ENCODE data around the gene OR2Y1. TPM values are rescaled to one million over a fixed set of nuclear protein-coding genes. Genes with fewer than 3 reads are reported as not detected.
A peak's percentile ranks its signal among the peaks of the same experiment; 100 is the strongest.
"Not testable (repeated sequence)": the region's sequence is repeated elsewhere in the genome, so short reads cannot be mapped to it uniquely, and the experiment has no call there.

OR2Y1 gene
- total RNA-seq (not detected), polyA plus RNA-seq (ENCODE audit: insufficient read length in 2 of 2) (not detected)
- long read RNA-seq, donor 1, result 0 reads
- long read RNA-seq, donor 2, result 0 reads
- long read RNA-seq, donor 3, result 0 reads
- long read RNA-seq, donor 4, result 0 reads

GRCh38 chr5:180739958-180740357, at the start of gene OR2Y1:
Gene OR2Y1, minus strand, starts transcription at chr5:180740058. Its CDS starts 0 bp downstream, at chr5:180740058.
- no peak for DNase-seq (ENCODE audit: low read depth in 4 of 6, low spot score in 6 of 6)
- Histone ChIP-seq H3K36me3 (ENCODE audit: control insufficient read depth, insufficient read depth, low read length) (no peaks in the 10 kb centered on the region), H3K4me1 (ENCODE audit: control insufficient read depth, insufficient read depth, low read length) (no peaks in the 10 kb centered on the region), H3K9me3 (ENCODE audit: control insufficient read depth, insufficient read depth, low read length) (no peaks in the 10 kb centered on the region), H3K27me3 (ENCODE audit: control insufficient read depth, insufficient read depth, low read length) (no peaks in the 10 kb centered on the region), H3K27ac (ENCODE audit: low read depth, low read length) (no peak within 1 kb of the TSS), H3K4me3 (ENCODE audit: low read depth, low read length) (no peak within 1 kb of the TSS)
- 100% methylated on average over 1 of the region's 2 CpGs for WGBS (ENCODE audit: insufficient coverage)

- not testable (repeated sequence) for H3K27me3 ChIP-seq (ENCODE audit: control insufficient read depth, insufficient read depth, low read length); DNase-seq (ENCODE audit: low read depth in 4 of 6, low spot score in 6 of 6); H3K9me3 ChIP-seq (ENCODE audit: control insufficient read depth, insufficient read depth, low read length); H3K4me3 ChIP-seq (ENCODE audit: low read depth, low read length); H3K27ac ChIP-seq (ENCODE audit: low read depth, low read length)
- WGBS (ENCODE audit: insufficient coverage), result 94% methylated on average over 16 of the region's 19 CpGs
- peaks cover 53% of the 10 kb centered on the region for H3K36me3 ChIP-seq (ENCODE audit: control insufficient read depth, insufficient read depth, low read length)
- peaks cover 29% of the 10 kb centered on the region for H3K4me1 ChIP-seq (ENCODE audit: control insufficient read depth, insufficient read depth, low read length)
Observed at GRCh38 chr5:180788651-180789410, 49.0 kb upstream of the OR2Y1 start.

- H3K4me1 ChIP-seq (ENCODE audit: control insufficient read depth, insufficient read depth, low read length), result peaks cover 29% of the 10 kb centered on the region
- H3K27me3 ChIP-seq (ENCODE audit: control insufficient read depth, insufficient read depth, low read length), result no peaks in the 10 kb centered on the region
- peaks cover 51% of the 10 kb centered on the region for H3K36me3 ChIP-seq (ENCODE audit: control insufficient read depth, insufficient read depth, low read length)
- H3K27ac ChIP-seq (ENCODE audit: low read depth, low read length), result peak overlapping the region; percentile 74
- 68% methylated on average over 20 of the region's 20 CpGs for WGBS (ENCODE audit: insufficient coverage)
- DNase-seq (ENCODE audit: low read depth in 4 of 6, low spot score in 6 of 6), result no peak
- H3K9me3 ChIP-seq (ENCODE audit: control insufficient read depth, insufficient read depth, low read length), result no peaks in the 10 kb centered on the region
- no peak overlapping the region for H3K4me3 ChIP-seq (ENCODE audit: low read depth, low read length)
Observed at GRCh38 chr5:180787711-180788431, 48.0 kb upstream of the OR2Y1 start.

GRCh38 chr5:180786531-180787398, 46.9 kb upstream of the OR2Y1 start:
- peak overlapping the region; percentile 74 for H3K27ac ChIP-seq (ENCODE audit: low read depth, low read length)
- WGBS (ENCODE audit: insufficient coverage), result 54% methylated on average over 13 of the region's 21 CpGs

GRCh38 chr5:180785794-180786221, 46.0 kb upstream of the OR2Y1 start:
- H3K27ac ChIP-seq (ENCODE audit: low read depth, low read length), result peak overlapping the region; percentile 75
- H3K27me3 ChIP-seq (ENCODE audit: control insufficient read depth, insufficient read depth, low read length), result no peaks in the 10 kb centered on the region
- peaks cover 29% of the 10 kb centered on the region for H3K4me1 ChIP-seq (ENCODE audit: control insufficient read depth, insufficient read depth, low read length)
- H3K9me3 ChIP-seq (ENCODE audit: control insufficient read depth, insufficient read depth, low read length), result no peaks in the 10 kb centered on the region
- H3K36me3 ChIP-seq (ENCODE audit: control insufficient read depth, insufficient read depth, low read length), result peaks cover 30% of the 10 kb centered on the region
- no peak overlapping the region for H3K4me3 ChIP-seq (ENCODE audit: low read depth, low read length)
- DNase-seq (ENCODE audit: low read depth in 4 of 6, low spot score in 6 of 6), result peak in 2 of 6 donors; percentile 24 to 65
- WGBS (ENCODE audit: insufficient coverage), result 27% methylated on average over 3 of the region's 5 CpGs

More at GRCh38 chr5:180786531-180787398, 46.9 kb upstream of the OR2Y1 start:
- DNase-seq (ENCODE audit: low read depth in 4 of 6, low spot score in 6 of 6), result no peak
- Histone ChIP-seq H3K4me1 (ENCODE audit: control insufficient read depth, insufficient read depth, low read length) (peaks cover 29% of the 10 kb centered on the region), H3K9me3 (ENCODE audit: control insufficient read depth, insufficient read depth, low read length) (no peaks in the 10 kb centered on the region), H3K27me3 (ENCODE audit: control insufficient read depth, insufficient read depth, low read length) (no peaks in the 10 kb centered on the region), H3K4me3 (ENCODE audit: low read depth, low read length) (no peak overlapping the region), H3K36me3 (ENCODE audit: control insufficient read depth, insufficient read depth, low read length) (peaks cover 40% of the 10 kb centered on the region)

GRCh38 chr5:180785121-180785781, 45.4 kb upstream of the OR2Y1 start:
- Histone ChIP-seq H3K9me3 (ENCODE audit: control insufficient read depth, insufficient read depth, low read length) (no peaks in the 10 kb centered on the region), H3K4me1 (ENCODE audit: control insufficient read depth, insufficient read depth, low read length) (peaks cover 29% of the 10 kb centered on the region), H3K27me3 (ENCODE audit: control insufficient read depth, insufficient read depth, low read length) (no peaks in the 10 kb centered on the region), H3K4me3 (ENCODE audit: low read depth, low read length) (no peak overlapping the region), H3K36me3 (ENCODE audit: control insufficient read depth, insufficient read depth, low read length) (peaks cover 24% of the 10 kb centered on the region), H3K27ac (ENCODE audit: low read depth, low read length) (peak overlapping the region; percentile 75)
- 53% methylated on average over 11 of the region's 15 CpGs for WGBS (ENCODE audit: insufficient coverage)
- no peak for DNase-seq (ENCODE audit: low read depth in 4 of 6, low spot score in 6 of 6)

- no peak overlapping the region for H3K27ac ChIP-seq (ENCODE audit: low read depth, low read length)
- 12% methylated on average over 4 of the region's 13 CpGs for WGBS (ENCODE audit: insufficient coverage)
- peak in 5 of 6 donors; percentile 51 to 93 (median 62) for DNase-seq (ENCODE audit: low read depth in 4 of 6, low spot score in 6 of 6)
- H3K4me1 ChIP-seq (ENCODE audit: control insufficient read depth, insufficient read depth, low read length), result peaks cover 29% of the 10 kb centered on the region
- H3K4me3 ChIP-seq (ENCODE audit: low read depth, low read length), result no peak overlapping the region
- peaks cover 18% of the 10 kb centered on the region for H3K36me3 ChIP-seq (ENCODE audit: control insufficient read depth, insufficient read depth, low read length)
- no peaks in the 10 kb centered on the region for H3K9me3 ChIP-seq (ENCODE audit: control insufficient read depth, insufficient read depth, low read length)
- H3K27me3 ChIP-seq (ENCODE audit: control insufficient read depth, insufficient read depth, low read length), result no peaks in the 10 kb centered on the region
Observed at GRCh38 chr5:180784497-180785097, 44.7 kb upstream of the OR2Y1 start.

- Histone ChIP-seq H3K4me3 (ENCODE audit: low read depth, low read length) (no peak overlapping the region), H3K27me3 (ENCODE audit: control insufficient read depth, insufficient read depth, low read length) (no peaks in the 10 kb centered on the region), H3K36me3 (ENCODE audit: control insufficient read depth, insufficient read depth, low read length) (peaks cover 9% of the 10 kb centered on the region), H3K4me1 (ENCODE audit: control insufficient read depth, insufficient read depth, low read length) (peaks cover 29% of the 10 kb centered on the region), H3K9me3 (ENCODE audit: control insufficient read depth, insufficient read depth, low read length) (no peaks in the 10 kb centered on the region), H3K27ac (ENCODE audit: low read depth, low read length) (no peak overlapping the region)
- 78% methylated on average over 11 of the region's 12 CpGs for WGBS (ENCODE audit: insufficient coverage)
- DNase-seq (ENCODE audit: low read depth in 4 of 6, low spot score in 6 of 6), result no peak
Observed at GRCh38 chr5:180783340-180784052, 43.6 kb upstream of the OR2Y1 start.
